SK-N-SH treated with all-trans-retinoic acid at 6 μM for 48 hours (cell line): ENCODE results near the gene MYO9B.
"Not testable (repeated sequence)": the region's sequence is repeated elsewhere in the genome, so short reads cannot be mapped to it uniquely, and the experiment has no call there.

Source experiments
- ATAC-seq: fragments of 200-7000 bp; cut with Tn5 transposase; 3 replicates; pipeline ENCODE4 v1.9.1; 2020; ENCODE audit warnings: mild to moderate bottlenecking, moderate library complexity
- ARNTL ChIP-seq: fragments of 450-650 bp; formaldehyde crosslinking; IDR thresholded peaks from 2 replicates; pipeline ENCODE4 v1.5.0; 2020; ENCODE audit warnings: low read depth, mild to moderate bottlenecking, moderate library complexity, borderline replicate concordance
- BACH2 ChIP-seq: fragments of 250-450 bp; sonication (Bioruptor Pico); IDR thresholded peaks from 2 replicates; pipeline ENCODE4 v1.9.0; 2021; ENCODE audit warnings: mild to moderate bottlenecking, borderline replicate concordance
- CSDC2 ChIP-seq: fragments of 250-450 bp; sonication (Bioruptor Pico); IDR thresholded peaks from 2 replicates; pipeline ENCODE4 v1.5.0; 2020; ENCODE audit warnings: mild to moderate bottlenecking, moderate library complexity
- ESRRG ChIP-seq: fragments of 250-450 bp; sonication (Bioruptor Pico); IDR thresholded peaks from 2 replicates; pipeline ENCODE4 v1.6.1; 2021; ENCODE audit warnings: mild to moderate bottlenecking
- GLIS3 ChIP-seq: fragments of 250-450 bp; sonication (Bioruptor Pico); IDR thresholded peaks from 2 replicates; pipeline ENCODE4 v1.5.0; 2020; ENCODE audit warnings: mild to moderate bottlenecking, moderate library complexity
- ISL1 ChIP-seq: fragments of 250-450 bp; sonication (Bioruptor Pico); IDR thresholded peaks from 2 replicates; pipeline ENCODE4 v2.1.2; 2022; ENCODE audit warnings: mild to moderate bottlenecking, moderate library complexity
- OSR1 ChIP-seq: fragments of 250-450 bp; sonication (Bioruptor Pico); IDR thresholded peaks from 2 replicates; pipeline ENCODE4 v1.8.0; 2022; ENCODE audit warnings: moderate library complexity, mild to moderate bottlenecking, inconsistent platforms
- RARB ChIP-seq: fragments of 250-450 bp; sonication (Bioruptor Pico); IDR thresholded peaks from 2 replicates; pipeline ENCODE4 v1.8.0; 2021; ENCODE audit warnings: mild to moderate bottlenecking, moderate library complexity
- SNAI2 ChIP-seq: fragments of 250-450 bp; sonication (Bioruptor Pico); IDR thresholded peaks from 2 replicates; pipeline ENCODE4 v1.5.0; 2020; ENCODE audit warnings: mild to moderate bottlenecking, moderate library complexity
- TCF4 ChIP-seq: fragments of 250-450 bp; sonication (Bioruptor Pico); IDR thresholded peaks from 2 replicates; pipeline ENCODE4 v1.8.0; 2021; ENCODE audit warnings: mild to moderate bottlenecking, moderate library complexity, borderline replicate concordance
- TOX ChIP-seq: fragments of 250-450 bp; sonication (Bioruptor Pico); IDR thresholded peaks from 2 replicates; pipeline ENCODE4 v1.8.0; 2021; ENCODE audit warnings: mild to moderate bottlenecking, moderate library complexity, borderline replicate concordance
- ZC3H10 ChIP-seq: fragments of 250-450 bp; sonication (Bioruptor Pico); IDR thresholded peaks from 2 replicates; pipeline ENCODE4 v1.5.1; 2021; ENCODE audit warnings: mild to moderate bottlenecking, moderate library complexity
- ZFP3 ChIP-seq: fragments of 250-450 bp; sonication (Bioruptor Pico); IDR thresholded peaks from 2 replicates; pipeline ENCODE4 v1.5.0; 2020; ENCODE audit warnings: mild to moderate bottlenecking, moderate library complexity
- ZFP30 ChIP-seq: fragments of 450-650 bp; formaldehyde crosslinking; IDR thresholded peaks from 2 replicates; pipeline ENCODE4 v1.5.0; 2022; ENCODE audit warnings: mild to moderate bottlenecking, moderate library complexity
- ZNF565 ChIP-seq: fragments of 450-650 bp; formaldehyde crosslinking; conservative IDR thresholded peaks from 2 replicates; pipeline ENCODE4 v1.5.0; 2020; ENCODE audit warnings: low read depth, mild to moderate bottlenecking, moderate library complexity
- ZNF70 ChIP-seq: fragments of 450-650 bp; formaldehyde crosslinking; IDR thresholded peaks from 2 replicates; pipeline ENCODE4 v1.5.0; 2020; ENCODE audit warnings: mild to moderate bottlenecking, moderate library complexity
- ZNF8 ChIP-seq: fragments of 450-650 bp; formaldehyde crosslinking; IDR thresholded peaks from 2 replicates; pipeline ENCODE4 v1.5.0; 2020; ENCODE audit warnings: mild to moderate bottlenecking, moderate library complexity
- TF ChIP-seq, protein P1 (sequence below): fragments of 250-450 bp; sonication (Bioruptor Pico); IDR thresholded peaks from 2 replicates; pipeline ENCODE4 v1.5.1; 2020; ENCODE audit warnings: low read depth, mild to moderate bottlenecking, moderate library complexity
- TF ChIP-seq, protein P2 (sequence below): fragments of 250-450 bp; sonication (Bioruptor Pico); IDR thresholded peaks from 2 replicates; pipeline ENCODE4 v1.5.1; 2021; ENCODE audit warnings: mild to moderate bottlenecking, moderate library complexity
- TF ChIP-seq, protein P3 (sequence below): fragments of 250-450 bp; sonication (Bioruptor Pico); IDR thresholded peaks from 2 replicates; pipeline ENCODE4 v1.8.0; 2020; ENCODE audit warnings: mild to moderate bottlenecking, moderate library complexity, borderline replicate concordance
- TF ChIP-seq, protein P4 (sequence below): fragments of 250-450 bp; sonication (Bioruptor Pico); IDR thresholded peaks from 2 replicates; pipeline ENCODE4 v1.8.0; 2021; ENCODE audit warnings: low read depth, mild to moderate bottlenecking, moderate library complexity, borderline replicate concordance
- TF ChIP-seq, protein P5 (sequence below): fragments of 250-450 bp; sonication (Bioruptor Pico); IDR thresholded peaks from 2 replicates; pipeline ENCODE4 v1.5.0; 2020; ENCODE audit warnings: mild to moderate bottlenecking, moderate library complexity

The MYO9B gene

GRCh38 chr19:17184371-17184841 lies 108.8 kb downstream of the MYO9B start:
- ATAC-seq = no peak
- TF ChIP-seq ZFP3 (CRISPR knock-in tag) = no peak
- TF ChIP-seq, protein P1, sequence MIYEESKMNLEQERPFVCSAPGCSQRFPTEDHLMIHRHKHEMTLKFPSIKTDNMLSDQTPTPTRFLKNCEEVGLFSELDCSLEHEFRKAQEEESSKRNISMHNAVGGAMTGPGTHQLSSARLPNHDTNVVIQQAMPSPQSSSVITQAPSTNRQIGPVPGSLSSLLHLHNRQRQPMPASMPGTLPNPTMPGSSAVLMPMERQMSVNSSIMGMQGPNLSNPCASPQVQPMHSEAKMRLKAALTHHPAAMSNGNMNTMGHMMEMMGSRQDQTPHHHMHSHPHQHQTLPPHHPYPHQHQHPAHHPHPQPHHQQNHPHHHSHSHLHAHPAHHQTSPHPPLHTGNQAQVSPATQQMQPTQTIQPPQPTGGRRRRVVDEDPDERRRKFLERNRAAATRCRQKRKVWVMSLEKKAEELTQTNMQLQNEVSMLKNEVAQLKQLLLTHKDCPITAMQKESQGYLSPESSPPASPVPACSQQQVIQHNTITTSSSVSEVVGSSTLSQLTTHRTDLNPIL = no peak
- TF ChIP-seq, protein P2, sequence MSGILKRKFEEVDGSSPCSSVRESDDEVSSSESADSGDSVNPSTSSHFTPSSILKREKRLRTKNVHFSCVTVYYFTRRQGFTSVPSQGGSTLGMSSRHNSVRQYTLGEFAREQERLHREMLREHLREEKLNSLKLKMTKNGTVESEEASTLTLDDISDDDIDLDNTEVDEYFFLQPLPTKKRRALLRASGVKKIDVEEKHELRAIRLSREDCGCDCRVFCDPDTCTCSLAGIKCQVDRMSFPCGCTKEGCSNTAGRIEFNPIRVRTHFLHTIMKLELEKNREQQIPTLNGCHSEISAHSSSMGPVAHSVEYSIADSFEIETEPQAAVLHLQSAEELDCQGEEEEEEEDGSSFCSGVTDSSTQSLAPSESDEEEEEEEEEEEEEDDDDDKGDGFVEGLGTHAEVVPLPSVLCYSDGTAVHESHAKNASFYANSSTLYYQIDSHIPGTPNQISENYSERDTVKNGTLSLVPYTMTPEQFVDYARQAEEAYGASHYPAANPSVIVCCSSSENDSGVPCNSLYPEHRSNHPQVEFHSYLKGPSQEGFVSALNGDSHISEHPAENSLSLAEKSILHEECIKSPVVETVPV = no peak
- TF ChIP-seq ZNF70 = no peak
- no peak for TF ChIP-seq RARB (CRISPR knock-in tag)
- no peak for TF ChIP-seq ZNF565 (CRISPR knock-in tag)
- TF ChIP-seq, protein P3, sequence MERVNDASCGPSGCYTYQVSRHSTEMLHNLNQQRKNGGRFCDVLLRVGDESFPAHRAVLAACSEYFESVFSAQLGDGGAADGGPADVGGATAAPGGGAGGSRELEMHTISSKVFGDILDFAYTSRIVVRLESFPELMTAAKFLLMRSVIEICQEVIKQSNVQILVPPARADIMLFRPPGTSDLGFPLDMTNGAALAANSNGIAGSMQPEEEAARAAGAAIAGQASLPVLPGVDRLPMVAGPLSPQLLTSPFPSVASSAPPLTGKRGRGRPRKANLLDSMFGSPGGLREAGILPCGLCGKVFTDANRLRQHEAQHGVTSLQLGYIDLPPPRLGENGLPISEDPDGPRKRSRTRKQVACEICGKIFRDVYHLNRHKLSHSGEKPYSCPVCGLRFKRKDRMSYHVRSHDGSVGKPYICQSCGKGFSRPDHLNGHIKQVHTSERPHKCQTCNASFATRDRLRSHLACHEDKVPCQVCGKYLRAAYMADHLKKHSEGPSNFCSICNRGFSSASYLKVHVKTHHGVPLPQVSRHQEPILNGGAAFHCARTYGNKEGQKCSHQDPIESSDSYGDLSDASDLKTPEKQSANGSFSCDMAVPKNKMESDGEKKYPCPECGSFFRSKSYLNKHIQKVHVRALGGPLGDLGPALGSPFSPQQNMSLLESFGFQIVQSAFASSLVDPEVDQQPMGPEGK (CRISPR knock-in tag) = no peak
- no peak for TF ChIP-seq TOX (CRISPR knock-in tag)
- no peak for TF ChIP-seq ZNF8 (CRISPR knock-in tag)
- TF ChIP-seq ZFP30 (CRISPR knock-in tag) = no peak
- TF ChIP-seq, protein P4, sequence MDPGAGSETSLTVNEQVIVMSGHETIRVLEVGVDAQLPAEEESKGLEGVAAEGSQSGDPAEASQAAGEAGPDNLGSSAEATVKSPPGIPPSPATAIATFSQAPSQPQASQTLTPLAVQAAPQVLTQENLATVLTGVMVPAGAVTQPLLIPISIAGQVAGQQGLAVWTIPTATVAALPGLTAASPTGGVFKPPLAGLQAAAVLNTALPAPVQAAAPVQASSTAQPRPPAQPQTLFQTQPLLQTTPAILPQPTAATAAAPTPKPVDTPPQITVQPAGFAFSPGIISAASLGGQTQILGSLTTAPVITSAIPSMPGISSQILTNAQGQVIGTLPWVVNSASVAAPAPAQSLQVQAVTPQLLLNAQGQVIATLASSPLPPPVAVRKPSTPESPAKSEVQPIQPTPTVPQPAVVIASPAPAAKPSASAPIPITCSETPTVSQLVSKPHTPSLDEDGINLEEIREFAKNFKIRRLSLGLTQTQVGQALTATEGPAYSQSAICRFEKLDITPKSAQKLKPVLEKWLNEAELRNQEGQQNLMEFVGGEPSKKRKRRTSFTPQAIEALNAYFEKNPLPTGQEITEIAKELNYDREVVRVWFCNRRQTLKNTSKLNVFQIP (CRISPR knock-in tag) = no peak
- no peak for TF ChIP-seq BACH2 (CRISPR knock-in tag)

- TF ChIP-seq ZNF70 (no peak), GLIS3 (CRISPR knock-in tag) (no peak), ZFP3 (CRISPR knock-in tag) (no peak), TCF4 (no peak), ZNF8 (CRISPR knock-in tag) (no peak), ZC3H10 (CRISPR knock-in tag) (no peak), ESRRG (CRISPR knock-in tag) (no peak), ARNTL (CRISPR knock-in tag) (no peak)
- TF ChIP-seq, protein P5, sequence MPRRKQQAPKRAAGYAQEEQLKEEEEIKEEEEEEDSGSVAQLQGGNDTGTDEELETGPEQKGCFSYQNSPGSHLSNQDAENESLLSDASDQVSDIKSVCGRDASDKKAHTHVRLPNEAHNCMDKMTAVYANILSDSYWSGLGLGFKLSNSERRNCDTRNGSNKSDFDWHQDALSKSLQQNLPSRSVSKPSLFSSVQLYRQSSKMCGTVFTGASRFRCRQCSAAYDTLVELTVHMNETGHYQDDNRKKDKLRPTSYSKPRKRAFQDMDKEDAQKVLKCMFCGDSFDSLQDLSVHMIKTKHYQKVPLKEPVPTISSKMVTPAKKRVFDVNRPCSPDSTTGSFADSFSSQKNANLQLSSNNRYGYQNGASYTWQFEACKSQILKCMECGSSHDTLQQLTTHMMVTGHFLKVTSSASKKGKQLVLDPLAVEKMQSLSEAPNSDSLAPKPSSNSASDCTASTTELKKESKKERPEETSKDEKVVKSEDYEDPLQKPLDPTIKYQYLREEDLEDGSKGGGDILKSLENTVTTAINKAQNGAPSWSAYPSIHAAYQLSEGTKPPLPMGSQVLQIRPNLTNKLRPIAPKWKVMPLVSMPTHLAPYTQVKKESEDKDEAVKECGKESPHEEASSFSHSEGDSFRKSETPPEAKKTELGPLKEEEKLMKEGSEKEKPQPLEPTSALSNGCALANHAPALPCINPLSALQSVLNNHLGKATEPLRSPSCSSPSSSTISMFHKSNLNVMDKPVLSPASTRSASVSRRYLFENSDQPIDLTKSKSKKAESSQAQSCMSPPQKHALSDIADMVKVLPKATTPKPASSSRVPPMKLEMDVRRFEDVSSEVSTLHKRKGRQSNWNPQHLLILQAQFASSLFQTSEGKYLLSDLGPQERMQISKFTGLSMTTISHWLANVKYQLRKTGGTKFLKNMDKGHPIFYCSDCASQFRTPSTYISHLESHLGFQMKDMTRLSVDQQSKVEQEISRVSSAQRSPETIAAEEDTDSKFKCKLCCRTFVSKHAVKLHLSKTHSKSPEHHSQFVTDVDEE (CRISPR knock-in tag) = no peak
- TF ChIP-seq, protein P2 = no peak
Measured at GRCh38 chr19:17185590-17185989, 110.0 kb downstream of the MYO9B start.

GRCh38 chr19:17191736-17192135 lies 116.2 kb downstream of the MYO9B start:
- ATAC-seq = not testable (repeated sequence)

More at GRCh38 chr19:17185590-17185989, 110.0 kb downstream of the MYO9B start:
- no peak for ATAC-seq

DNA sequence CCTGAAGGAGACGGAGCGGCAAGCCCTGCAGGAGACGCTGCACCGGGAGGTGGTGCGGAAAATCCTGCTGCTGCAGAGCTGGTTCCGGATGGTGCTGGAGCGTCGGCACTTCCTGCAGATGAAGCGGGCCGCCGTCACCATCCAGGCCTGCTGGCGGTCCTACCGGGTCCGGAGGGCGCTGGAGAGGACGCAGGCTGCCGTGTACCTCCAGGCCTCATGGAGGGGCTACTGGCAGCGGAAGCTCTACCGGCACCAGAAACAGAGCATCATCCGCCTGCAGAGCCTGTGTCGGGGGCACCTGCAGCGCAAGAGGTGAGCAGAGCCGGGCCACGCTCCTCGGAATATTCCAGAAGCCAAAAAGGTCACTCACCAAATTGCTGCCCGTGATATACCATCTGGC lies 117.2 kb downstream of the MYO9B start:
- ATAC-seq = no peak
- TF ChIP-seq, protein P2 = no peak
- TF ChIP-seq CSDC2 (CRISPR knock-in tag) (no peak), ZNF8 (CRISPR knock-in tag) (no peak), ZNF70 (no peak), ARNTL (CRISPR knock-in tag) (no peak), SNAI2 (no peak), OSR1 (CRISPR knock-in tag) (no peak), ZFP3 (CRISPR knock-in tag) (no peak), TCF4 (no peak), ZC3H10 (CRISPR knock-in tag) (no peak), TOX (CRISPR knock-in tag) (no peak), BACH2 (CRISPR knock-in tag) (no peak), ISL1 (no peak)
- TF ChIP-seq, protein P3 (CRISPR knock-in tag) = no peak
